Activated CD8-positive, alpha-beta memory T cell treated with anti-CD3 and anti-CD28 coated beads, Interleukin-2, amount 10 ng/mL, durations not matched to agents 7 days and 5 days (primary cell): ENCODE data around the gene APOL2. TPM values are rescaled to one million over a fixed set of nuclear protein-coding genes. Genes with fewer than 3 reads are reported as not detected.
"Not testable (repeated sequence)": the region's sequence is repeated elsewhere in the genome, so short reads cannot be mapped to it uniquely, and the experiment has no call there.

Experiments
- ATAC-seq: fragments of 150-1000 bp; cut with Tn5 transposase; one replicate; pipeline ENCODE4 v1.10.0; 2021; ENCODE audit warnings: moderate library complexity
- CTCF ChIA-PET: fragments of 350-600 bp; sonication (Branson Sonifier 250); formaldehyde crosslinking; loops from one replicate; lab custom pipeline; 2021; ENCODE audit warnings: antibody characterized with exemption; lab: Charles Lee
- DNase-seq: peaks from one replicate; pipeline ENCODE4 v3.0.0-alpha.2; 2020
- H3K27ac Mint-ChIP-seq: one replicate; pipeline ENCODE4 v1.8.0; 2021; ENCODE audit warnings: mild to moderate bottlenecking, mixed read lengths
- H3K27me3 Mint-ChIP-seq: one replicate; pipeline ENCODE4 v1.8.0; 2021; ENCODE audit warnings: mixed read lengths
- H3K36me3 Mint-ChIP-seq: one replicate; pipeline ENCODE4 v1.8.0; 2021; ENCODE audit warnings: mild to moderate bottlenecking, mixed read lengths
- H3K4me1 Mint-ChIP-seq: one replicate; pipeline ENCODE4 v1.8.0; 2021; ENCODE audit warnings: mixed read lengths
- H3K4me3 Mint-ChIP-seq: one replicate; pipeline ENCODE4 v1.8.0; 2021; ENCODE audit warnings: mild to moderate bottlenecking, moderate library complexity, mixed read lengths
- H3K9me3 Mint-ChIP-seq: one replicate; pipeline ENCODE4 v1.8.0; 2022; ENCODE audit warnings: low read depth, mixed read lengths
- total RNA-seq, 2 experiments: library from RNA; stranded (reverse); gene quantifications; one replicate each; pipeline ENCODE4 v1.2.3, GENCODE V29; 2021

Gene APOL2
- total RNA-seq, 2 experiments from 2014 or later, result 82.6 to 86.4 TPM

GRCh38 chr22:36196254-36197064, 42.9 kb downstream of the APOL2 start:
- no peak for DNase-seq
- ATAC-seq, result no peak
- no peak overlapping the region for H3K4me3 Mint-ChIP-seq
- no peak overlapping the region for H3K27ac Mint-ChIP-seq
- CTCF ChIA-PET, result interaction anchor here (0.6 to 5.4 kb wide), 9 partner anchors 11 to 285 kb away, joined by 3 to 54 read pairs (median 5); partner anchors contain the start of genes APOL2 and TXN2
- peaks cover 14% of the 10 kb centered on the region for H3K36me3 Mint-ChIP-seq
- peaks cover 58% of the 10 kb centered on the region for H3K4me1 Mint-ChIP-seq
- no peaks in the 10 kb centered on the region for H3K9me3 Mint-ChIP-seq
- H3K27me3 Mint-ChIP-seq, result no peaks in the 10 kb centered on the region

- no peaks in the 10 kb centered on the region for H3K9me3 Mint-ChIP-seq
- H3K27ac Mint-ChIP-seq, result no peak overlapping the region
- ATAC-seq (peak; percentile 65), DNase-seq (peak; percentile 75)
- CTCF ChIA-PET, result interaction anchor here (0.7 to 5.4 kb wide), 18 partner anchors 9 to 292 kb away, joined by 3 to 54 read pairs (median 4); partner anchors contain the start of genes APOL2 and TXN2
- peaks cover 2% of the 10 kb centered on the region for H3K27me3 Mint-ChIP-seq
- no peak overlapping the region for H3K4me3 Mint-ChIP-seq
- peaks cover 47% of the 10 kb centered on the region for H3K4me1 Mint-ChIP-seq
- H3K36me3 Mint-ChIP-seq, result peaks cover 19% of the 10 kb centered on the region
Observed at GRCh38 chr22:36194971-36195370, 44.4 kb downstream of the APOL2 start.

GRCh38 chr22:36194385-36194784, 44.9 kb downstream of the APOL2 start:
- Mint-ChIP-seq H3K9me3 (no peaks in the 10 kb centered on the region), H3K4me1 (peaks cover 44% of the 10 kb centered on the region), H3K27me3 (peaks cover 2% of the 10 kb centered on the region), H3K27ac (no peak overlapping the region), H3K36me3 (peaks cover 17% of the 10 kb centered on the region), H3K4me3 (no peak overlapping the region)
- CTCF ChIA-PET, result interaction anchor here (0.7 to 5.4 kb wide), 14 partner anchors 8 to 292 kb away, joined by 3 to 54 read pairs (median 5); partner anchors contain the start of gene APOL2
- no peak for ATAC-seq
- DNase-seq, result no peak

- H3K4me1 Mint-ChIP-seq, result peaks cover 36% of the 10 kb centered on the region
- DNase-seq (no peak), ATAC-seq (no peak)
- H3K27ac Mint-ChIP-seq, result no peak overlapping the region
- H3K4me3 Mint-ChIP-seq, result no peak overlapping the region
- H3K9me3 Mint-ChIP-seq, result no peaks in the 10 kb centered on the region
- H3K27me3 Mint-ChIP-seq, result peaks cover 2% of the 10 kb centered on the region
- CTCF ChIA-PET, result interaction anchor here (0.8 to 5.4 kb wide), 4 partner anchors 26 to 293 kb away, joined by 3 to 54 read pairs (median 5); no protein-coding TSS in a partner anchor
- peaks cover 15% of the 10 kb centered on the region for H3K36me3 Mint-ChIP-seq
Observed at GRCh38 chr22:36193577-36193976, 45.8 kb downstream of the APOL2 start.

GRCh38 chr22:36193171-36193570, 46.2 kb downstream of the APOL2 start:
- ATAC-seq, result no peak
- CTCF ChIA-PET, result interaction anchor here (0.8 to 5.4 kb wide), 5 partner anchors 27 to 293 kb away, joined by 3 to 54 read pairs (median 4); partner anchors contain the start of gene APOL2

GRCh38 chr22:36192542-36192941, 46.8 kb downstream of the APOL2 start:
- ATAC-seq (no peak), DNase-seq (no peak)
- H3K9me3 Mint-ChIP-seq, result no peaks in the 10 kb centered on the region
- H3K4me1 Mint-ChIP-seq, result peaks cover 25% of the 10 kb centered on the region
- CTCF ChIA-PET, result interaction anchor here (1.0 to 2.2 kb wide), 5 partner anchors 9 to 294 kb away, joined by 3 to 6 read pairs (median 4); partner anchors contain the start of gene APOL2
- H3K36me3 Mint-ChIP-seq, result peaks cover 11% of the 10 kb centered on the region
- H3K27me3 Mint-ChIP-seq, result peaks cover 2% of the 10 kb centered on the region
- H3K4me3 Mint-ChIP-seq, result no peak overlapping the region
- H3K27ac Mint-ChIP-seq, result no peak overlapping the region

More at GRCh38 chr22:36193171-36193570, 46.2 kb downstream of the APOL2 start:
- H3K4me3 Mint-ChIP-seq, result no peak overlapping the region
- no peaks in the 10 kb centered on the region for H3K9me3 Mint-ChIP-seq
- H3K27ac Mint-ChIP-seq, result no peak overlapping the region
- H3K36me3 Mint-ChIP-seq, result peaks cover 11% of the 10 kb centered on the region
- DNase-seq, result no peak
- H3K27me3 Mint-ChIP-seq, result peaks cover 2% of the 10 kb centered on the region
- H3K4me1 Mint-ChIP-seq, result peaks cover 31% of the 10 kb centered on the region

- CTCF ChIA-PET, result interaction anchor here (0.6 to 2.2 kb wide), 7 partner anchors 8 to 295 kb away, joined by 3 to 6 read pairs (median 3); partner anchors contain the start of gene APOL3
- Mint-ChIP-seq H3K9me3 (no peaks in the 10 kb centered on the region), H3K36me3 (peaks cover 11% of the 10 kb centered on the region), H3K27me3 (peaks cover 3% of the 10 kb centered on the region), H3K4me1 (peaks cover 13% of the 10 kb centered on the region), H3K27ac (no peak overlapping the region), H3K4me3 (no peak overlapping the region)
- ATAC-seq (no peak), DNase-seq (no peak)
Observed at GRCh38 chr22:36191106-36191836, 48.1 kb downstream of the APOL2 start.

- not testable (repeated sequence) for H3K27ac Mint-ChIP-seq, H3K27me3 Mint-ChIP-seq, H3K4me3 Mint-ChIP-seq, ATAC-seq, DNase-seq, H3K36me3 Mint-ChIP-seq, H3K4me1 Mint-ChIP-seq, H3K9me3 Mint-ChIP-seq
- CTCF ChIA-PET, result interaction anchor here (1.2 kb wide), 1 partner anchor 10 kb away, joined by 3 read pairs; no protein-coding TSS in a partner anchor
Observed at GRCh38 chr22:36187862-36188261, 51.5 kb downstream of the APOL2 start.

GRCh38 chr22:36185828-36186624, 53.3 kb downstream of the APOL2 start:
- CTCF ChIA-PET, result interaction anchor here (0.7 to 1.7 kb wide), 6 partner anchors 8 to 120 kb away, joined by 3 to 8 read pairs (median 3); no protein-coding TSS in a partner anchor

GRCh38 chr22:36184433-36185025, 54.8 kb downstream of the APOL2 start:
- H3K4me1 Mint-ChIP-seq, result peaks cover 3% of the 10 kb centered on the region
- CTCF ChIA-PET, result no interaction called here

More at GRCh38 chr22:36185828-36186624, 53.3 kb downstream of the APOL2 start:
- Mint-ChIP-seq H3K36me3 (peaks cover 3% of the 10 kb centered on the region), H3K27ac (no peak overlapping the region), H3K27me3 (peaks cover 6% of the 10 kb centered on the region), H3K4me3 (no peak overlapping the region), H3K4me1 (no peaks in the 10 kb centered on the region), H3K9me3 (no peaks in the 10 kb centered on the region)
- DNase-seq (no peak), ATAC-seq (no peak)

GRCh38 chr22:36183446-36183845, 55.9 kb downstream of the APOL2 start:
- no peak overlapping the region for H3K4me3 Mint-ChIP-seq
- no peaks in the 10 kb centered on the region for H3K36me3 Mint-ChIP-seq
- DNase-seq, result no peak
- H3K9me3 Mint-ChIP-seq, result no peaks in the 10 kb centered on the region
- peaks cover 3% of the 10 kb centered on the region for H3K4me1 Mint-ChIP-seq
- H3K27me3 Mint-ChIP-seq, result peaks cover 5% of the 10 kb centered on the region
- CTCF ChIA-PET, result interaction anchor here (1.0 to 8.3 kb wide), 4 partner anchors 9 to 39 kb away, joined by 3 to 146 read pairs (median 52); partner anchors contain the start of gene APOL3
- ATAC-seq, result no peak
- H3K27ac Mint-ChIP-seq, result no peak overlapping the region

More at GRCh38 chr22:36184433-36185025, 54.8 kb downstream of the APOL2 start:
- Mint-ChIP-seq H3K9me3 (no peaks in the 10 kb centered on the region), H3K27ac (no peak overlapping the region), H3K27me3 (peaks cover 5% of the 10 kb centered on the region), H3K4me3 (no peak overlapping the region), H3K36me3 (no peaks in the 10 kb centered on the region)
- DNase-seq (no peak), ATAC-seq (no peak)

- Mint-ChIP-seq H3K27me3 (peaks cover 5% of the 10 kb centered on the region), H3K9me3 (no peaks in the 10 kb centered on the region), H3K4me1 (peaks cover 3% of the 10 kb centered on the region), H3K4me3 (no peak overlapping the region), H3K36me3 (no peaks in the 10 kb centered on the region), H3K27ac (no peak overlapping the region)
- DNase-seq (no peak), ATAC-seq (no peak)
- CTCF ChIA-PET, result interaction anchor here (0.6 to 8.3 kb wide), 5 partner anchors 9 to 111 kb away, joined by 3 to 146 read pairs (median 3); partner anchors contain the start of gene APOL3
Observed at GRCh38 chr22:36182857-36183256, 56.5 kb downstream of the APOL2 start.
